ENCODE data around the gene CELF2.

GRCh38 chr10:11191190-11191589 is 173.5 kb downstream of the CELF2 start:
- no peak for TF ChIP-seq CTCF (IDR thresholded peaks at IDR 0.05; ENCODE audit: poor library complexity, severe bottlenecking)
- no peak for TF ChIP-seq MXI1 (conservative IDR thresholded peaks at IDR 0.05; ENCODE audit: poor library complexity, severe bottlenecking)
- no peak for TF ChIP-seq EP300 (conservative IDR thresholded peaks at IDR 0.05; ENCODE audit: poor library complexity, severe bottlenecking)
- no peak for TF ChIP-seq RAD21 (conservative IDR thresholded peaks at IDR 0.05)
